RWPE2 (cell line): ENCODE data around the gene FMN1.

ENCODE experiments used
- ATAC-seq: fragments of 200-7000 bp; cut with Tn5 transposase; 3 replicates; pipeline ENCODE4 v1.9.1; 2021; ENCODE audit warnings: low read depth
- DNase-seq: peaks from one replicate; pipeline ENCODE4 v3.0.0-alpha.2; 2020; ENCODE audit warnings: low spot score
- H3K27ac ChIP-seq: fragments of 450-650 bp; 2 replicates; pipeline ENCODE4 v1.5.1; 2017; ENCODE audit warnings: mild to moderate bottlenecking; ENCODE audit not compliant: poor library complexity, severe bottlenecking
- H3K27me3 ChIP-seq: fragments of 250-450 bp; sonication (Bioruptor Pico); 2 replicates; pipeline ENCODE4 v1.5.1; 2021; ENCODE audit warnings: mild to moderate bottlenecking, moderate library complexity; ENCODE audit not compliant: insufficient read depth, poor library complexity, severe bottlenecking
- H3K36me3 ChIP-seq: fragments of 250-450 bp; sonication (Bioruptor Pico); 2 replicates; pipeline ENCODE4 v1.5.1; 2020; ENCODE audit warnings: low read depth, mild to moderate bottlenecking, moderate library complexity
- H3K4me1 ChIP-seq: fragments of 250-450 bp; sonication (Bioruptor Pico); 2 replicates; pipeline ENCODE4 v1.5.1; 2021; ENCODE audit warnings: mild to moderate bottlenecking, moderate library complexity; ENCODE audit not compliant: insufficient read depth, poor library complexity, severe bottlenecking
- H3K4me3 ChIP-seq: fragments of 250-450 bp; sonication (Bioruptor Pico); 2 replicates; pipeline ENCODE4 v1.5.1; 2021; ENCODE audit warnings: mild to moderate bottlenecking, moderate library complexity; ENCODE audit not compliant: severe bottlenecking
- H3K9me3 ChIP-seq: fragments of 250-450 bp; sonication (Bioruptor Pico); 2 replicates; pipeline ENCODE4 v1.5.1; 2021; ENCODE audit warnings: mild to moderate bottlenecking, moderate library complexity; ENCODE audit not compliant: severe bottlenecking
- CTCF ChIP-seq: fragments of 450-650 bp; IDR thresholded peaks from one replicate; pipeline ENCODE4 v1.5.1; 2017; ENCODE audit warnings: mild to moderate bottlenecking, moderate library complexity; ENCODE audit not compliant: poor library complexity, severe bottlenecking

The FMN1 gene

GRCh38 chr15:33093222-33093621, 101.3 kb downstream of the FMN1 start:
- H3K4me3 ChIP-seq = no peak overlapping the region

GRCh38 chr15:33091983-33092693, 102.4 kb downstream of the FMN1 start:
- no peak overlapping the region for H3K27ac ChIP-seq
- no peaks in the 10 kb centered on the region for H3K36me3 ChIP-seq
- H3K9me3 ChIP-seq = no peaks in the 10 kb centered on the region
- no peaks in the 10 kb centered on the region for H3K27me3 ChIP-seq
- ATAC-seq (no peak), DNase-seq (no peak)
- no peak for TF ChIP-seq CTCF
- no peak overlapping the region for H3K4me3 ChIP-seq
- peaks cover 13% of the 10 kb centered on the region for H3K4me1 ChIP-seq

More at GRCh38 chr15:33093222-33093621, 101.3 kb downstream of the FMN1 start:
- DNase-seq = no peak
- H3K9me3 ChIP-seq = no peaks in the 10 kb centered on the region
- H3K27me3 ChIP-seq = no peaks in the 10 kb centered on the region
- no peak for ATAC-seq
- no peaks in the 10 kb centered on the region for H3K36me3 ChIP-seq
- H3K27ac ChIP-seq = no peak overlapping the region
- TF ChIP-seq CTCF = no peak
- peaks cover 22% of the 10 kb centered on the region for H3K4me1 ChIP-seq

- no peaks in the 10 kb centered on the region for H3K27me3 ChIP-seq
- no peak for TF ChIP-seq CTCF
- no peak for DNase-seq
- peaks cover 21% of the 10 kb centered on the region for H3K4me1 ChIP-seq
- no peaks in the 10 kb centered on the region for H3K9me3 ChIP-seq
- H3K36me3 ChIP-seq = no peaks in the 10 kb centered on the region
- no peak overlapping the region for H3K4me3 ChIP-seq
- H3K27ac ChIP-seq = peak overlapping the region; percentile 23
- ATAC-seq = peak; percentile 90
Measured at GRCh38 chr15:33089878-33090757, 104.4 kb downstream of the FMN1 start.

GRCh38 chr15:33089165-33089877, 105.2 kb downstream of the FMN1 start:
- H3K27me3 ChIP-seq = no peaks in the 10 kb centered on the region
- DNase-seq (no peak), ATAC-seq (no peak)
- H3K4me3 ChIP-seq = no peak overlapping the region
- no peaks in the 10 kb centered on the region for H3K9me3 ChIP-seq
- H3K36me3 ChIP-seq = no peaks in the 10 kb centered on the region
- peak overlapping the region; percentile 23 for H3K27ac ChIP-seq
- peaks cover 21% of the 10 kb centered on the region for H3K4me1 ChIP-seq
- no peak for TF ChIP-seq CTCF
